Endothelial cell of umbilical vein (primary cell): ENCODE data around the gene ZDHHC11. TPM values are rescaled to one million over a fixed set of nuclear protein-coding genes. Genes with fewer than 3 reads are reported as not detected.

Source experiments
- BruUV-seq: library from RNA; stranded (reverse); fragments of 400-500 nt; replicated peaks from 2 replicates; lab custom pipeline; 2021; lab: Mats Ljungman, UMichigan
- CTCF ChIA-PET: fragments of 300-600, 350-600 bp; sonication (Branson Sonifier 250); formaldehyde crosslinking; loops from one replicate; lab custom pipeline; 2021; ENCODE audit warnings: antibody characterized with exemption, inconsistent platforms; lab: Charles Lee
- POLR2A ChIA-PET: fragments of 300-600, 350-600 bp; sonication (Branson Sonifier 250); formaldehyde crosslinking; loops from one replicate; lab custom pipeline; 2021; ENCODE audit warnings: antibody characterized with exemption, inconsistent platforms; lab: Charles Lee
- DNase-seq: peaks from one replicate; pipeline ENCODE4 v3.0.0-alpha.2; 2011; ENCODE audit warnings: low read depth, low spot score
- FAIRE-seq: peaks from 2 replicates; lab custom pipeline; 2011; peaks lifted over from hg19 to GRCh38; lab: Jason Lieb, UNC
- H2AFZ ChIP-seq: 2 replicates; pipeline ENCODE4 v1.6.0; 2012; ENCODE audit warnings: low read depth, low read length, control low read depth, inconsistent platforms
- H3K27ac ChIP-seq: 2 replicates; pipeline ENCODE4 v1.5.1; 2011; ENCODE audit warnings: low read depth, mild to moderate bottlenecking, control low read depth, low read length, moderate library complexity; ENCODE audit not compliant: insufficient read depth
- H3K27me3 ChIP-seq, 2 experiments: 2 replicates each; pipeline versions ENCODE4 v1.6.0 to v1.6.1; 2011; ENCODE audit warnings: low read length in 2 of 2, mixed read lengths in 1 of 2; ENCODE audit not compliant: control insufficient read depth in 2 of 2, insufficient read depth in 2 of 2
- H3K36me3 ChIP-seq, 2 experiments: 2 replicates in 1 of 2; 3 replicates in 1 of 2; pipeline ENCODE4 v1.5.1; 2011; ENCODE audit warnings: low read length in 2 of 2, mild to moderate bottlenecking in 1 of 2, moderate library complexity in 1 of 2; ENCODE audit not compliant: control insufficient read depth in 2 of 2, insufficient read depth in 2 of 2; ENCODE audit errors: extremely low read depth in 1 of 2
- H3K4me1 ChIP-seq: 3 replicates; pipeline ENCODE4 v1.5.1; 2011; ENCODE audit warnings: mild to moderate bottlenecking, low read length; ENCODE audit not compliant: control insufficient read depth, insufficient read depth; ENCODE audit errors: extremely low read depth
- H3K4me2 ChIP-seq: 2 replicates; pipeline ENCODE4 v1.6.1; 2011; ENCODE audit warnings: low read length, control low read depth, mixed read lengths; ENCODE audit not compliant: insufficient read depth
- H3K4me3 ChIP-seq, 3 experiments: fragments of 200-600 bp in 1 of 3; sonication (generic), shearing (Covaris generic) in 1 of 3; replicated peaks in 1 of 3; 2 replicates each; pipeline ENCODE4 v1.5.1; 2011 to 2016; ENCODE audit warnings: control low read depth in 3 of 3, low read length in 3 of 3, mild to moderate bottlenecking in 2 of 3, inconsistent platforms in 1 of 3, low read depth in 1 of 3, moderate library complexity in 1 of 3; ENCODE audit not compliant: insufficient read depth in 1 of 3
- H3K79me2 ChIP-seq: 2 replicates; pipeline ENCODE4 v1.6.0; 2012; ENCODE audit warnings: low read length, inconsistent platforms; ENCODE audit not compliant: control insufficient read depth, insufficient read depth
- H3K9ac ChIP-seq: replicated peaks from 2 replicates; pipeline ENCODE3; 2011; ENCODE audit warnings: low read length, control low read depth; ENCODE audit not compliant: insufficient read depth; ENCODE audit errors: extremely low read depth
- H3K9me1 ChIP-seq: replicated peaks from 3 replicates; pipeline ENCODE4 v1.6.0; 2011; ENCODE audit warnings: mild to moderate bottlenecking, low read length; ENCODE audit not compliant: control insufficient read depth, insufficient read depth; ENCODE audit errors: extremely low read depth
- H3K9me3 ChIP-seq: replicated peaks from 2 replicates; pipeline ENCODE4 v1.5.1; 2012; ENCODE audit warnings: low read length, inconsistent platforms; ENCODE audit not compliant: control insufficient read depth, insufficient read depth
- H4K20me1 ChIP-seq: replicated peaks from 2 replicates; pipeline ENCODE3; 2011; ENCODE audit warnings: mild to moderate bottlenecking, low read length; ENCODE audit not compliant: control insufficient read depth, insufficient read depth; ENCODE audit errors: extremely low read depth
- CTCF ChIP-seq, 2 donors: IDR thresholded peaks; 1 replicate in 1 of 2; 2 replicates in 1 of 2; pipeline ENCODE4 v1.5.1; 2011; ENCODE audit warnings: low read length in 2 of 2, mild to moderate bottlenecking in 2 of 2, moderate library complexity in 2 of 2, control low read depth in 1 of 2, inconsistent platforms in 1 of 2, low read depth in 1 of 2; ENCODE audit not compliant: insufficient read depth in 1 of 2; ENCODE audit errors: extremely low read depth in 1 of 2
- EZH2 ChIP-seq: IDR thresholded peaks from 2 replicates; pipeline ENCODE4 v1.6.1; 2012; ENCODE audit warnings: borderline replicate concordance, low read depth, mild to moderate bottlenecking, moderate library complexity, low read length, inconsistent platforms; ENCODE audit not compliant: severe bottlenecking
- FOS ChIP-seq: IDR thresholded peaks from 2 replicates; pipeline ENCODE4 v1.6.1; 2011; ENCODE audit warnings: mild to moderate bottlenecking, low read length, moderate library complexity, borderline replicate concordance; ENCODE audit not compliant: insufficient read depth
- GATA2 ChIP-seq: IDR thresholded peaks from 2 replicates; pipeline ENCODE4 v1.7.0; 2011; ENCODE audit warnings: low read depth, mild to moderate bottlenecking, moderate library complexity, mixed read lengths, low read length; ENCODE audit not compliant: insufficient read length, insufficient read depth
- JUN ChIP-seq: IDR thresholded peaks from 2 replicates; pipeline ENCODE4 v1.6.1; 2011; ENCODE audit warnings: borderline replicate concordance, low read depth; ENCODE audit not compliant: insufficient read length, insufficient read depth
- MAX ChIP-seq: IDR thresholded peaks from 2 replicates; pipeline ENCODE4 v1.6.1; 2011; ENCODE audit not compliant: insufficient read depth, insufficient read length
- MYC ChIP-seq: IDR thresholded peaks from one replicate; pipeline ENCODE4 v1.6.1; 2011; ENCODE audit warnings: mild to moderate bottlenecking, low read depth, low read length
- POLR2A ChIP-seq: IDR thresholded peaks from 2 replicates; pipeline ENCODE4 v1.6.1; 2012; ENCODE audit warnings: low read depth, mild to moderate bottlenecking, control low read depth, low read length
- POLR2AphosphoS5 ChIP-seq: IDR thresholded peaks from 2 replicates; pipeline ENCODE4 v1.6.1; 2012; ENCODE audit warnings: low read depth, mild to moderate bottlenecking, control low read depth, low read length, moderate library complexity; ENCODE audit not compliant: insufficient read depth
- dilution Hi-C: fragments of 300-500 bp; cut with MboI; formaldehyde crosslinking; loops from one replicate; pipeline ENCODE4 v1.15.0; 2019; ENCODE audit warnings: low sequenced_read_pairs; ENCODE audit not compliant: extremely low pct_ligation_motif_present
- intact Hi-C: fragments of 100-400 bp; cut with micrococcal nuclease; formaldehyde crosslinking; loops from one replicate; pipeline ENCODE4 v1.10.0; 2022
- polyA plus RNA-seq, 4 experiments: library from polyadenylated mRNA; depleted of rRNA in 3 of 4; stranded (reverse) in 3 of 4; unstranded in 1 of 4; fragments of >200 nt; gene quantifications; 2 replicates each; pipeline versions ENCODE4 v1.2.1 to v1.2.3, GENCODE V29; 2011 to 2012; ENCODE audit warnings: missing spikeins in 1 of 4
- total RNA-seq: library from RNA; stranded (reverse); gene quantifications from 2 replicates; pipeline ENCODE4 v1.2.3, GENCODE V29; 2021

Gene ZDHHC11
- total and polyA plus RNA-seq, 2 donors (not counting 3 experiments of a cell fraction or from before 2014, with no cell fraction given), result 0.35 to 4.4 TPM

DNA sequence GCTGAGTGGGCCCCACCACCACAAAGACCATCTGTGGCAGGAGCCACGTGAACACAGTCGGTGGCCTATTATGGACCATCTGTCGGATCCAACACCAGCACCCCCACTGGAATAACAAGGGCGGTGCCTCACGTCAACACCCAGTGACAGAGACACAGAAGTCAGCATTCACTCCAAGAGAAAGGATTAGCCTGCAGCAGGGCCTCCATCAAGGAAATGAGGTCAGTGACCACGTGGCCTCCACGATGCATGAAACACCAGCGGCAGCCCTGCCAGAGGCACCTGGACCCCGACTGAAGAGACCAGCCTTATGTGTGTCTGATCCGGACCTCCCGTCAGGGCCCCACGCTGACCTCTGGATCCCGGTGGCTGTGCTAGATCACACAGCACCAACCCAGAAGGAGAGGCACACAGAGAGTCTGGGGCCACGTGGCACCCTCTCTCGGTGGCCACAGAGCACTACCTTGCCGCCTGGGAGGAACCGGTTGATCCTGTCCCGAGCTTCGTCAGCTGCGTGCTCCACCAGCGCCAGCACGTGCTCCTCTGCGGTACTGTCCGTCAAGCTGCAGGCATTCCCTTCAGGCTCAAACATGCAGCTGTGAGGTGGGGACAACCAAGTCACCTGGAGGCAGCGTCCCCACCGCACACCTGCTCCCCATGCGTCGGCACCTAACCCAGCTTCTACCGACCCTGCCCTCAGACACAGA is 32.8 kb upstream of the ZDHHC11 start:
- H3K27ac ChIP-seq, result no peak overlapping the region
- H3K9ac ChIP-seq, result no peak overlapping the region
- ChIA-PET CTCF (no interaction called here), POLR2A (no interaction called here)
- FAIRE-seq (no peak), DNase-seq (no peak)
- no peak for TF ChIP-seq MAX
- TF ChIP-seq MYC, result no peak
- no peak for TF ChIP-seq POLR2A
- no peak for TF ChIP-seq GATA2
- no peaks in the 10 kb centered on the region for H3K4me1 ChIP-seq
- peaks cover 14 to 70% of the 10 kb centered on the region in 2 experiments for H3K36me3 ChIP-seq
- no peaks in the 10 kb centered on the region for H3K9me3 ChIP-seq
- H3K4me2 ChIP-seq, result no peak overlapping the region
- H3K9me1 ChIP-seq, result no peaks in the 10 kb centered on the region
- no peaks in the 10 kb centered on the region for H3K27me3 ChIP-seq
- H4K20me1 ChIP-seq, result no peaks in the 10 kb centered on the region
- H3K4me3 ChIP-seq, result no peak overlapping the region
- H2AFZ ChIP-seq, result no peak overlapping the region
- dilution Hi-C loops (no loop called here), intact Hi-C loops (no loop called here)
- BruUV-seq, result no TSS peak
- peaks cover 43% of the 10 kb centered on the region for H3K79me2 ChIP-seq

- H3K4me2 ChIP-seq, result no peak overlapping the region
- dilution Hi-C loops, result no loop called here
- FAIRE-seq, result no peak
Observed at GRCh38 chr5:882253-883183, 31.7 kb upstream of the ZDHHC11 start.

More at GRCh38 chr5:882253-883183, 31.7 kb upstream of the ZDHHC11 start:
- Histone ChIP-seq H3K9me3 (no peaks in the 10 kb centered on the region), H3K4me3 (no peak overlapping the region), H4K20me1 (no peaks in the 10 kb centered on the region), H3K27ac (no peak overlapping the region), H2AFZ (no peak overlapping the region), H3K27me3 (no peaks in the 10 kb centered on the region), H3K4me1 (no peaks in the 10 kb centered on the region), H3K36me3 (peaks cover 16 to 72% of the 10 kb centered on the region in 2 experiments), H3K9me1 (no peaks in the 10 kb centered on the region), H3K9ac (no peak overlapping the region), H3K79me2 (peaks cover 42% of the 10 kb centered on the region)
- no TSS peak for BruUV-seq
- no peak for DNase-seq
- TF ChIP-seq CTCF (IDR thresholded peaks at IDR 0.05; ENCODE audit: extremely low read depth in 1 of 2, insufficient read depth in 1 of 2, low read depth in 1 of 2, low read length in 2 of 2) (no peak), POLR2A (no peak), MYC (no peak), POLR2AphosphoS5 (no peak), FOS (no peak), GATA2 (no peak), JUN (no peak), EZH2 (no peak), MAX (no peak)
- POLR2A ChIA-PET, result no interaction called here
- intact Hi-C loops, result no loop called here
- CTCF ChIA-PET, result no interaction called here
